ENCODE results near the gene CLEC12A.
"Not testable (repeated sequence)": the region's sequence is repeated elsewhere in the genome, so short reads cannot be mapped to it uniquely, and the experiment has no call there.

Gene CLEC12A

DNA sequence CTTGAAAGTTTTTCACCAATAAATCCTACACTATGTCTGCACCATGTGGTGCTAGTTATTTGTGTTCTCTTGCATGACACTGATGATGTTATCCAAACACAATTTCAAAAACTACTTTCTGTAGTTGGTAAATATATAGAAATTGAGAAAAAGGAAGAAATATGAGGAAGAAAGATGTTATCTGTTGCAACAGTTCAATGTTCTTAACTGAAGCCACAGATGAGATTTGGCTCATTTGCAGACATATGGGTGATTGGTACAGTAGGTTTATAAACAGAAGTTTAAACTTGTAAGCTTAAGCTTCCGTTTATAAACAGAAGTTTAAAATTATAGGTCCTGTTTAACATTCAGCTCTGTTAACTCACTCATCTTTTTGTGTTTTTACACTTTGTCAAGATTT, at the start of gene CLEC12A:
Gene CLEC12A, plus strand, starts transcription at position 229 of the 400 bp plus-strand sequence. CDS start 188 bp downstream, outside the sequence.
- DNase-seq (ENCODE audit: low read depth in 1 of 2, low spot score in 1 of 2) = no peak

DNA sequence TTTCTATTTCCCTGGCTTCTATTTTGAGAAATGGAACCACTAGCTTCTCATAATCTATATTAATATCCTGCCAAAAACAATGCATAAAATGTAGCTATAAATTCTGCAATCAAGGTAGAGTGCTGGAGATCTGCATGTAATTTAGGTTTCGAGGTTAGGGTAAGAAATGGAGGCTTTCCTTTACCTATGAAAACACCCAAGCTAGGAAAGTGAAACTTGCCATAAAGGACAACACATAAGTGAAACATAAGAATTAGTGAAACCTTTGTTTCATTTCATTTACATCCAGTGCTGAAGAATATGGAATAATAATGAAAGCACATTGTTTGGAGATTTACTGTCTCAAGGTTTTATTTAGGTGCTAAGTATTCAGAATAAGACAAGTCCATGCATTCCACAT, 48.8 kb upstream of the CLEC12A start:
- DNase-seq (ENCODE audit: low read depth in 1 of 2, low spot score in 1 of 2) = no peak

DNA sequence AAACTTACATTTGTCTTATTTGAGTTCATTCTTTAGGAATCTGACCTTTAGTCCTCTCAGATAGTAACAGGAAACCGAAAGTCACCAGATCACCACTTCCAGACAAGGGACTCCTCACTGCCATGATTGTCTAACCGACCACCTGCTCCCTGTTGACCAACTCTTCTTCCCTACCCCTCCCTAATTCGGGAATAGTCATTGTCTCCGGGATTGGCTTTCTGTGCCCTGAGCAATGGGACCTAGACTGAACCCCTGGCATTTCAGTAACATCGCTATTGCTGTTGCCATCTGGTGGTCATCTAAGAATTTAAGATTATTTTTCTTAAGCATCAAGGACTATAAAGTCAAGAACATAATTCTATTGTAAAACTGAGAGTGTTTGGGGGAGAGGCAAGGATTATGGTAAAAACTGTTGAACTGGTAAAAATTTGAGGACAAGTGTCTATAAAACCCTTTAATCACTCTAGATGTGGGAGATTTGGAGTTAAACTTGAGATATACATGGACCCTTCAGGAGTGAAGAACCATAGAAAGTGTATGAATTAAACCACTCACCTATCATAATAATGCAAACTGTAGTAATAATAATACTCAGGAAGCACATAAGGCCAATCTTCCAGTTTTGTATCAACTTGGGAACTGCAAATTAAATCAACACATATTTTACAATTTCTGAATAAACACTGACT, 45.4 kb upstream of the CLEC12A start:
- DNase-seq (ENCODE audit: low read depth in 1 of 2, low spot score in 1 of 2) = no peak

DNA sequence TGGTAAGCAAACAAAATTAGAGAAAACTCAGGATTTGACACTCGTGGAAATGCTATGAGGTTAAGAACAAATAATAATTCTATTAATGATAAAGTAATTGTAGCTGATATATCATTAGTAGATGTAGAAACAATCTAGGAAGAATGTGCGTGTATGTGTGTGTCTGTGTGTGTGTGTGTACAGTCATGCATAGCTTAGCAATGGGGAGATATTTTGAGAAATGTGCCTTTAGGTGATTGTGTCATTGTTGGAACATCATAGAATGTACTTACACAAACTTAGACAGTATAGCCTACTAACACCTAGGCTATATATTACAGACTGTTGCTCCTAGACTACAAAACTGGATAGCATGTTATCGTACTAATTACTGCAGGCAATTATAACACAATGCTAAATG, 44.3 kb upstream of the CLEC12A start:
- DNase-seq (ENCODE audit: low read depth in 1 of 2, low spot score in 1 of 2) = no peak

DNA sequence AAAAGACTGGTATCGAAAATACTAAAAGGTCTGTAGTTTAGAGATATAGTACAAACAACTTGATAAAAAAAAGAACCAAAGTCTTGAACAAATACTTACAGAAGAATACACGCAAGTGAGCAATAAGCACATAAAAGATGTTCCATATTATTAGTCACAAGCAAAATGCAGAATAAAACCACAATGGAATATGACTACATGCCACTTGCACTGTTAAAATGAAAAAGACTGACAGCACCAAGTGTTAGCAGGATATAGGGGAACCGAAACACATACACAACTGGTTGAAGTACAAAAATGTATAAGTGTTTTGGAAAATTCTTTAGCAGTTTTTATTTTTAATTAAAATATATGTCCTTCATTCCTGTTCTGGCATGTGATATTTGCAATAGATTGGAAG, 42.6 kb upstream of the CLEC12A start:
- DNase-seq (ENCODE audit: low read depth in 1 of 2, low spot score in 1 of 2) = no peak

DNA sequence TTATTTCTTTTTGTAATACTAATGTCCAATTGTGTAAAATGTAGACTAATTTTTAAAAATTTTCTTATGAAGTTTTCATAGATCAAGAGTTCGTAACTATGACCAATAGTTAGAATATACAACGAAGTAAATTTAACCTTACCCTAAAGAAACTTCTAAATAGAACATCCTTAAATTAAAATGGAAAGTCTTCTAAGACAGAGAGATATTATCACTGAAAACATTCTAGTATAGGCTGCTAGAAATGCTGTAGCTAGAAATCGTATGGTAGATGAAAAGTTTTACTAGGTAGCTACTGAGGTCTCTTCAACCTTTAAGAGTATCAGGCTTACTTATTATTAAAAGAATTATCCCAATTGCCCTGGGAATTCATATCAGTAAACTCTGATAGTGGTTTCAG, 40.0 kb upstream of the CLEC12A start:
- no peak for DNase-seq (ENCODE audit: low read depth in 1 of 2, low spot score in 1 of 2)

DNA sequence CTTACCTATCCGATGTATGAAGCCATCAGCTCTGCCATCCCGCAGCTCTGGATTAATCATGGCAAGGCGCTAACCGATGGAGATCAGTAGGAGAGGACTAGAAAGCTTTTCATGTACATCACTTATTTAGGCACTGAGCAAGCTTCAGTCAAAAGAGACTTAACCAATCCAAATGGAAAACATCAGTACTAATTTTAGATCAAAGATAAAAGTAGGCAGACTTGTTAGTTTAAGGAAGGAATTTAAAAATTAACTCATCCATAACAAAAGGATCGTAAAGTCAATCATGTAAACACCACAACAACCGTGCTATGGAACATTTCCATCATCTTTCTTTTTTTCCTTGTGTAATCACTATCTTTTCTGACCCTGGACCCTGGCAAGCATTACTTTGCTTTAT, 38.9 kb upstream of the CLEC12A start, which contains the start of gene CLEC2A:
Gene CLEC2A, minus strand, starts transcription at position 101 of the 400 bp plus-strand sequence. Its CDS starts 41 bp downstream, at position 60.
- no peak for DNase-seq (ENCODE audit: low read depth in 1 of 2, low spot score in 1 of 2)

DNA sequence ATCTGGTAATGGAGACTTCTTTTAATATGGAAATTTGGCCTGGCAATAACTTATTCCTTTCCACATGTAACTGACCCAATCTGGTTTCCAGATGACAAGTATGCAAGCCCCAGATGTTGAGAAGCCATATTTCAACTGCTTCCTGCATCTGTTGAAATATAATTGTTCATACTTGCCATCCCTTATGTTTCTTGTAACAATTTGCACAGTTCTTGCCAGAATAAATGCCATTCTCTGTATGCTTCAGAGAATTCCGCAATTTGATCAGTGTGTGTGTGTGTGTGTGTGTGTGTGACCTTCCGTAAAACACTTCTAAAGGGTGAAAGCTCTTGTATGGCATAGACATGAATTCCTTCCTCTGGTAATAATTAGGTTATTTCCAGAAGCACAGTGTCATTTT, 37.3 kb upstream of the CLEC12A start:
- no peak for DNase-seq (ENCODE audit: low read depth in 1 of 2, low spot score in 1 of 2)

DNA sequence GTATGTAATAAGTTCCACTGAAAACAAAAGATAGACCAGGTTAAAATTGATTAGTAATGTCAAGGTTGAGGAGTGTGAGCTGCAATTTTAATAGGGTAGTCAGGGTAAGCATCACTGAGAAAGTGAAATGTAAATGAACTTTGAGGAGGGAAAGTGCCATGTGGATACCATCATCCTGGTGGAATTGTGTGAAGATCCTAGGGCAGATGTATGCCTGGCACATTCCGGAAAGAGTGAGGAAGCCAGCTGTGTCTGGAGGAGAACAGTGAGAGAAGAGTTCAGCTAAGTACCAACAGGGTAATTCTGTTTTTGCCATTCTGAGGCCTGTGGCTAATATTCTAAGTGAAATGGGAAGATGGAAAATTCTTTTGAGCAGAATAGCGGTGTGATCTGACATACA, 36.2 kb upstream of the CLEC12A start:
- DNase-seq (ENCODE audit: low read depth in 1 of 2, low spot score in 1 of 2) = no peak

DNA sequence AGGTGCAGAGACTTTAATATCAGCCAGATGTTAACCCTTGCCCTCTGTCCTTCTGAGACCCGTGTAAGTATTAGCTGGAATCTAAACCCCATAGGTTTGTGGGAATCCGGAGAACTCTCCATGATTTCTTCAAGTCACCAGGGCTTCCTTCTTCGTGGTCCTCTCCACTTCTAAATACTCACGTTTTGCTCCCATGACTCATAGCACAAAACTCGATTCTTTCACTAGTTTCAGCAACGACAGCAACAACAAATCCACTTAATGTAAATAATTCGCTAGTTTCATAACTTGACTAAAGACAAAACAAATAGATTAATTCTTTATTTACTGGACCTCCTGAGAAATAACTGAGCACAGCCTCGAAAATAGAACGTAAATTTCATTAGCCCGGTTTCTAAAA, 34.6 kb upstream of the CLEC12A start:
- DNase-seq (ENCODE audit: low read depth in 1 of 2, low spot score in 1 of 2) = no peak

DNA sequence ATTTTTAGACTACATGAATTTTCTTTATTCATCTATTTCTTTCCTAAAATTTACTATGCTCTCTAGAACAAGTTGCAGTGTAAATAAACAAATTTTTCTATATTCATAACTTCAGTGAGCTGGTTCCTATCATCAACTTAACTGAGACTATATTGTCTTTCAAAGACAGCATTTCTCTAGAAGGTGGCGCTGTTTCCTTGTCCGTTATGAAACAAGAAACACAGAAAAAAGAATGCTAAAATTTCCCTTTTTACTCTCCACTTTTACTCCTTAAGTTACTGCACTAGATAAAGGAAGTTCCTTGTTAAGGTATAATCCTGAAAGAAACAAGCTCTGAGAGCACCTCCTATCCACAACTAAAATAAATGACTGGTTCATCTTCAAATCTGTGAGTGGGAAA, 30.8 kb upstream of the CLEC12A start:
- DNase-seq (ENCODE audit: low read depth in 1 of 2, low spot score in 1 of 2) = no peak

DNA sequence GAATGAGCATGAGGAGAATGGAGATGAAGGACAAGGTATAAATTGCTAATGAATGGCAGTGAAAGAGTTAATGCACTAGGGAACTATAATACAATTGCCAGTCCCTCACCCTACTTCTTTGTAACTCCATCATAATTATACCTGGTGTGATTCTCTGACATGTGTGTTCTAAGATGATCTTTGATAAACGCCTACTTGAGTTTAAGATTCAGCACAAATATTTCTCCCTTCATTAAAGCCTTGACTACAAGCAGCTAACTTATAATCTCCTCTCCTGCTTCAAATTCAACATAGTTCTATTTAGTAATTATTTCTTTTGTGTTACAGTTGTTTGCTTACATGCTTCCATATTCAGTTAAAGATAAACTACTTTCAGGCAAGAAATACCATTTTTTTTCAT, 29.4 kb upstream of the CLEC12A start:
- no peak for DNase-seq (ENCODE audit: low read depth in 1 of 2, low spot score in 1 of 2)

DNA sequence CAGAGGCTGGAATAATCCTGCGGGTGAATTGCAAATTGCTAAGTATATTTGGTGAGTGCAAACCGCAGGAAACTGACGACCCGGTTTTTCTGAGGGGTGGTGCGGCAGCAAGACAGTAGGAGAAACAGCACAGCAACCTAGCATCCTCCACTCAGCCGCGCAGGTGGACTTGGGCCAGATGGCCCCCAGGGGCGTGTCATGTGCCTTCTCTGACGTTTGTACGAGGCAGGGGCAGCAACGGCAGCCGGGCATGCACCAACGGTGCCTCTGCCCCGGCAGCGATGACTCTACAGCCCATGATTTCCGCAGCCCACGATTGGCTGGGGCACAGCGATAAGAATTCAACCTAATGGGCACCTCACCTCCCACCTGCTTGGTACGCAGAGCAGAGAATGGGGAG, 28.0 kb upstream of the CLEC12A start:
- no peak for DNase-seq (ENCODE audit: low read depth in 1 of 2, low spot score in 1 of 2)

DNA sequence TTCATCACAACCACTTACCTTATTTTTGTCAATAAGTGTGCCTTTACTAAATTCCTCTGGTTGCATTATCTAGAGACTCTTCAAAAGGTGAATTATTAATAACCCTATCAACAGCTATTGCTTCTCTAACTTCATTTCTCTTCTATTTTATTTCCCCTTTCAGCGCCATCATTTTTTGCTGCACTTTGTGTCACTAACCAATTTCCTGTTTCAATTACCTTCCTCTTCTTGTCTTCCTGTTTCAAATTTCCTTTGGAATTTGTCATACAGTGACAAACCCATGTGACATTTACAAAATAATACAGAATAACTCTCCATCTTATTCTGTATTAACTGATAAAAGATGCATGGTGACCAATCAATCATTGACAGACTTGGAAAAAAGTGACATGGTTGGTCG, 26.8 kb upstream of the CLEC12A start:
- DNase-seq (ENCODE audit: low read depth in 1 of 2, low spot score in 1 of 2) = no peak

DNA sequence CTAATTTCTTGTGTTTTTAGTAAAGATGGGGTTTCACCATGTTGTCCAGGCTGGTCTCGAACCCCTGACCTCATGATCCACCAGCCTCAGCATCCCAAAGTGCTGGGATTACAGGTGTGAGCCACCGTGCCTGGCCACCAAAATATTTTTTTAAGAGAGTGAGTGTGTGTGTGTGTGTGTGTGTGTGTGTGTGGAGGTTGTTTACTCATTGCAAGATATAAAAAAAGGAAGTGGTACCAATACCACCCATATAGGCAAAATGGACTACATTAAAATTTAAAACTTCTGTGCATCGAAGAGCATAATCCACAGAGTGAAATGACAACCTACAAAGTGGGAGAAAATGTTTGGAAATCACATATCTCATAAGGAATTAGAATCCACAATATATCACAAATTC, 23.5 kb upstream of the CLEC12A start:
- no peak for DNase-seq (ENCODE audit: low read depth in 1 of 2, low spot score in 1 of 2)

DNA sequence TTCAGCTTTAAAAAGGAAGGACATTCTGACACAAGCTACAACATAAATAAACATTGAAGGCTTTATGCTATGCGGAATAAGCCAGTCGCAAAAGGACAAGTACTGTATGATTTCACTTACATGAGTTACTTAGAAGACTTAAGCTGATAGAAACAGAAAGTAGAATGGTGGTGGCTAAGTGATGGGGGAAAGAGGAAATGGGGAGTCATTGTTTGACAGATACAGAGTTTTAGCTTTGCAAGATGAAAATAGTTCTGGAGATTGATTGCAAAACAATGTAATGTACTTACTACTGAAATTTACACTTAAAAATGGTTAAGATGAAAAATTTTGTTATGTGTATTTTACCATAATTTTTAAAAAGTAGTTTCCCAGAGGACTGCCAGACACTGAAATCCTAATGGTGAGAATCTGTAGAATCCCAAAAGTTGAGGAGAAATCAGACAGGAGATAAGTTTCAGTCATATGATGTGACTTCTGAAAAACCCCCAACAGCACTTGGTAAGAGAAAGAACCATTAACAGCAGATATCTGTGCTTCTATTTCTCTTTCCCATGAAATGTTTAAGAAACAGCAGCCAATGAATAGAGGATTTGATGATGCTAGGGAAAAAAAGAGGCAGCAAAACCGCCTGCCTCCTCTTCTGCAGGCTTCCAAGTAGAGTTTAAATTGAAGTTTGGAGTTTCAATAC, 22.5 kb upstream of the CLEC12A start:
- no peak for DNase-seq (ENCODE audit: low read depth in 1 of 2, low spot score in 1 of 2)

DNA sequence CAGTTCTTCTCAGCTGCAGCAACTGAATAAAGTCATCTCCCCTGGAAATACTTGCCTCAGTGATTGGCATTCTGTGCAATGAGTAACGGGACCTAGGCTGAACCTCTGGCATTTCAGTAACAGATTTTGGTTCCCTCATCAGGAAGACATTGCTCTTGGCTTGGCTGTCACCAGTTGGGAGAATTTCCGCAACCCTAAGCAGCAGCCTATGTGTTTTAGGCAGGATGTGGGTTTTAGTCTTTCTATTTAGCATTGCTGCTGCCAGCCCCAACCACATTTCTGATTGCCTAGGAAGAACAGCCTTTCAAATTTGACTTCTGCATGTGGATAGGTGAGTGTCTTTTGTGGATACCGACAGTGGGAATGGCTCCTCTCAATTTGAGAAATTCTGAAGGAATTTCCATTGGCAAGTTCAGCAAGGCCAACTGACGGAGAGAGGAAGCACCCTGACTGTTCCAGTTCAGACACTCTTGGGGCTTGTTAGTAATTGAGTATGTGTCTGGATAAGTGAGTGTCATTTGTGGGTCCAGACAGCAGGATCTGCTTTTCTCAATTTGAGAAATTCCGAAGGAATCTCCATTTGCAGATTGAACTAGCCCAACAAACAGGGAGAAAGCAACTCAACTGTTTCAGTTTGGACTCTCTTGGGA, 20.1 kb upstream of the CLEC12A start:
- DNase-seq (ENCODE audit: low read depth in 1 of 2, low spot score in 1 of 2) = peak in 1 of 2 donors; percentile 4

DNA sequence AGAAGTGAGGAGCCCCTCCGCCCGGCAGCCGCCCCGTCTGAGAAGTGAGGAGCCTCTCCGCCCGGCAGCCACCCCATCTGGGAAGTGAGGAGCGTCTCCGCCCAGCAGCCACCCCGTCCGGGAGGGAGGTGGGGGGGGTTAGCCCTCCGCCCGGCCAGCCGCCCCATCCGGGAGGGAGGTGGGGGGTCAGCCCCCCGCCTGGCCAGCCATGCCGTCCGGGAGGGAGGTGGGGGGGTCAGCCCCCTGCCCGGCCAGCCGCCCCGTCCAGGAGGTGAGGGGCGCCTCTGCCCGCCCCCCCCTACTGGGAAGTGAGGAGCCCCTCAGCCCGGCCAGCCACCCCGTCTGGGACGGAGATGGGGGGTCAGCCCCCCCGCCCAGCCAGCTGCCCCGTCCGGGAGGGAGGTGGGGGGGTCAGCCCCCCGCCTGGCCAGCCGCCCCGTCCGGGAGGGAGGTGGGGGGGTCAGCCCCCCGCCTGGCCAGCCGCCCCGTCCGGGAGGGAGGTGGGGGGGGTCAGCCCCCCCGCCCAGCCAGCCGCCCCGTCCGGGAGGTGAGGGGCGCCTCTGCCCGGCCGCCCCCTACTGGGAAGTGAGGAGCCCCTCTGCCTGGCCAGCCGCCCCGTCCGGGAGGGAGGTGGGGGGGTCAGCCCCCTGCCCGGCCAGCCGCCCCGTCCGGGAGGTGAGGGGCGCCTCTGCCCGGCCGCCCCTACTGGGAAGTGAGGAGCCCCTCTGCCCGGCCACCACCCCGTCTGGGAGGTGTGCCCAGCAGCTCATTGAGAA, 18.1 kb upstream of the CLEC12A start:
- not testable (repeated sequence) for DNase-seq (ENCODE audit: low read depth in 1 of 2, low spot score in 1 of 2)

DNA sequence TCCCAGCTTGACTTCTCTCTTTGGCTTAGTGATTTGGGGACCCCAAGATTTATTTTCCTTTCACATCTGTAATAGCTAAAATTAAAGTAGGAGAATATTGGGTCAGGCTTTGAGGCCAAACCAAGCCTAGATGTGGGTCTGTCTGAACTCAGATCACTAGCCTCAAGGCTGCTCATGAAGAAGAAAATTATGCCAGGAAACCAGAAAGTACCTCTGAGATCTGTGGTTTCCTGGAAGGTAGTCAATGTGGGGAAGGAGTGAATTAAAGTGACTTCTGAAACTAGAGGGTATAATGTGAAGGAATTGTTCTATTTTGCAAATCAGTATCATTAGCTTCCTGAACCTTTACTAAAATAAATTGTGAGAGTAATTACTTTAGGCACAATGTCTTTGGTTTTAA, 13.4 kb upstream of the CLEC12A start:
- no peak for DNase-seq (ENCODE audit: low read depth in 1 of 2, low spot score in 1 of 2)

DNA sequence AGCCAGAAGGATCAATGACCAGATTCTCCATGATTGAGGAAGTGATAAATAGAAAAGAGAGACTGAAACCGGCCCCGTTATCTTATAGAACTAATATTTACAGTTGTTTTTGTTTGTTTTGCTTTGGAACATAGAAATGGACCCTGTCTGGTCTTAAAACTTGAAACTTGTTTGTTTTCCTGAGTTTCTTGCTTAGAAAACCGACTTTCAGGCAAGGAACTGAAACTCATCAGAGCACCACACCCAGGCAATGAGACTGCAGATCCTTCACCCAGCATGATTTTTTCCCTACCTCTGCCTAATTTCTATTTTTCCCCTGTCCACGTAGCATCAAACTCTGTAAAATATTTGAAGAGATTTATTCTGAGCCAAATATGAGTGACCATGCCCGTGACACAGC, 10.6 kb upstream of the CLEC12A start:
- no peak for DNase-seq (ENCODE audit: low read depth in 1 of 2, low spot score in 1 of 2)

DNA sequence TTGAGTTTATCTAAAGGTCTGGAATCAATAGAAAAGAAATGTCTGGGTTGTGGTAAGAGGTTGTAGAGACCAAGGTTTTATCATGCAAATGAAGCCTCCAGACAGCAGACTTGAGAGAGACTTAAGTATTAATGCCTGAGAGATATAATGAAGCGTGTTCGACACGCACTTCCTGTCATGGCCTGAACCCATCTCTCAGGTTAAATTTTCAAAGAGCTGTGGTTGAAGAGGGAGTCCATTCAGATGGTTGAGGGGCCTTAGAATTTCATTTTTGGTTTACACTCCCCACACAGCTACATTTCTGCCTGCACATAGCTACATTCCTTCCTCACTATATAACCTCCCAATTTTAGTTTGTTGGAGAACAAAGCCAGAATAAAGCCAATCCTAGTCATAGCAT, 10.1 kb upstream of the CLEC12A start:
- no peak for DNase-seq (ENCODE audit: low read depth in 1 of 2, low spot score in 1 of 2)

DNA sequence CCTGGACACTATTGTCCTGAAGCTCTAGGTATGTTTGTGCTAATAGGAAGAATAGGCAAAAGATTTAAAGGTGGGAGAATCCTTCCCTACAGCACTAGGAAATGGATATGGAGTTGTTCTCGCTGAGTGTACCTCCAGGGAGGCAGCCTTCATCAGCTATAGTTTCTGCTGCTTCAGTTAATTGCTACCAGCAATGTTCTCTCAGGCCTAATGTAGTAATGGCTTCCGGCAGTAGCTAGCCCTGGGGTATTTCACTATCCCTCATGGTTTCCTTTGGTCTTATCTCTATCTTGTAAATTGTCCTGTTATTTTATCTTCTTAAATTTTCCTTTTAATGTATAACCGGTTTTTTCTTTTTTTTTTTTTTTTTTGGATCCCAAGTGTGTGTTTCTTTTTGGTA, 9.3 kb upstream of the CLEC12A start:
- no peak for DNase-seq (ENCODE audit: low read depth in 1 of 2, low spot score in 1 of 2)
